K562 (cell line): ENCODE results near the gene KHDC3L. TPM values are rescaled to one million over a fixed set of nuclear protein-coding genes. Genes with fewer than 3 reads are reported as not detected.

Experiments
- ATAC-seq: fragments of 200-7000 bp; cut with Tn5 transposase; 3 replicates; pipeline ENCODE4 v1.9.1; 2020; ENCODE audit warnings: moderate library complexity
- BruUV-seq: library from RNA; stranded (reverse); fragments of 400-500 nt; replicated peaks from 2 replicates; lab custom pipeline; 2021; lab: Mats Ljungman, UMichigan
- CTCF ChIA-PET: fragments of 300-600 bp; formaldehyde crosslinking; extraction: SDS; loops from one replicate; lab custom pipeline; 2021; ENCODE audit warnings: low intra/inter-chr PET ratio; lab: Yijun Ruan, JAX
- POLR2A ChIA-PET: fragments of 300-600, 350-650 bp; sonication (Branson Sonifier 250); formaldehyde crosslinking; extraction: SDS; loops from one replicate; lab custom pipeline; 2021; ENCODE audit warnings: antibody characterized with exemption, inconsistent platforms; lab: Yijun Ruan, JAX
- DNase-seq, 4 experiments: peaks; one replicate each; pipeline versions ENCODE4 v3.0.0 to v3.0.0-alpha.2; 2011 to 2018; ENCODE audit warnings: low spot score in 3 of 4, mixed read lengths in 3 of 4; ENCODE audit errors: extremely low read depth in 1 of 4
- FAIRE-seq: peaks from 2 replicates; lab custom pipeline; 2011; peaks lifted over from hg19 to GRCh38; lab: Jason Lieb, UNC
- H2AFZ ChIP-seq: 2 replicates; pipeline ENCODE4 v1.6.0; 2011; ENCODE audit warnings: low read depth, low read length, control low read depth, inconsistent platforms
- H3K27ac ChIP-seq: fragments of 200-600 bp; 3 replicates; pipeline ENCODE4 v1.8.0; 2011; ENCODE audit warnings: low read depth, mild to moderate bottlenecking, control low read depth, inconsistent platforms, low read length, moderate library complexity, mixed read lengths; ENCODE audit errors: extremely low read depth
- H3K27me3 ChIP-seq, 2 experiments: fragments of 300-600 bp in 1 of 2; 2 replicates in 1 of 2; 3 replicates in 1 of 2; pipeline versions ENCODE4 v1.6.0 to v1.8.0; 2011; ENCODE audit warnings: inconsistent platforms in 2 of 2, low read length in 2 of 2, mild to moderate bottlenecking in 1 of 2, mixed read lengths in 1 of 2, moderate library complexity in 1 of 2; ENCODE audit not compliant: control insufficient read depth in 2 of 2, insufficient read depth in 2 of 2
- H3K36me3 ChIP-seq: fragments of 300-600 bp; 3 replicates; pipeline ENCODE4 v1.8.0; 2011; ENCODE audit warnings: mild to moderate bottlenecking, low read length, inconsistent platforms; ENCODE audit not compliant: control insufficient read depth, insufficient read depth
- H3K4me1 ChIP-seq, 2 experiments: fragments of 200-600 bp in 1 of 2; replicated peaks in 1 of 2; 2 replicates in 1 of 2; 3 replicates in 1 of 2; pipeline versions ENCODE4 v1.5.1 to v1.8.0; 2011; ENCODE audit warnings: inconsistent platforms in 2 of 2, low read length in 2 of 2, mild to moderate bottlenecking in 1 of 2, mixed read lengths in 1 of 2, moderate library complexity in 1 of 2; ENCODE audit not compliant: control insufficient read depth in 2 of 2, insufficient read depth in 2 of 2
- H3K4me2 ChIP-seq: 2 replicates; pipeline ENCODE4 v1.6.1; 2011; ENCODE audit warnings: low read length, control low read depth, inconsistent platforms, mixed read lengths; ENCODE audit not compliant: insufficient read depth
- H3K4me3 ChIP-seq: fragments of 200-600 bp; sonication (generic), shearing (Covaris generic); 2 replicates; pipeline ENCODE4 v1.5.1; 2016; ENCODE audit warnings: control low read depth, inconsistent platforms
- H3K79me2 ChIP-seq: fragments of 200-600 bp; 3 replicates; pipeline ENCODE4 v1.8.0; 2011; ENCODE audit warnings: low read length, inconsistent platforms; ENCODE audit not compliant: control insufficient read depth, insufficient read depth
- H3K9ac ChIP-seq, 2 experiments: 2 replicates each; pipeline versions ENCODE4 v1.6.0 to v1.6.1; 2011; ENCODE audit warnings: low read depth in 2 of 2, low read length in 2 of 2, control low read depth in 1 of 2, inconsistent platforms in 1 of 2, mild to moderate bottlenecking in 1 of 2, mixed read lengths in 1 of 2; ENCODE audit not compliant: insufficient read depth in 1 of 2
- H3K9me1 ChIP-seq: one replicate; pipeline ENCODE4 v1.6.0; 2011; ENCODE audit warnings: inconsistent platforms, mild to moderate bottlenecking, low read length, moderate library complexity; ENCODE audit not compliant: control insufficient read depth, insufficient read depth
- H3K9me3 ChIP-seq: replicated peaks from 2 replicates; pipeline ENCODE4 v1.5.1; 2011; ENCODE audit warnings: low read depth, low read length, inconsistent platforms; ENCODE audit not compliant: control insufficient read depth, insufficient read depth
- H4K20me1 ChIP-seq: replicated peaks from 2 replicates; pipeline ENCODE4 v1.6.1; 2011; ENCODE audit warnings: low read length, inconsistent platforms, mixed read lengths; ENCODE audit not compliant: control insufficient read depth, insufficient read depth
- LARP7 ChIP-seq: fragments of 450-650 bp; IDR thresholded peaks from 2 replicates; pipeline ENCODE4 v1.6.1; 2016
- PRPF4 ChIP-seq: fragments of 200-400 bp; formaldehyde crosslinking; IDR thresholded peaks from one replicate; pipeline ENCODE4 v1.6.1; 2017; ENCODE audit warnings: low read length, low read depth, mild to moderate bottlenecking; ENCODE audit not compliant: insufficient read depth, poor library complexity, severe bottlenecking
- whole genome bisulfite sequencing: fragments of 100-300 bp; shearing (Covaris generic); methylation state at CpG from one replicate; pipeline ENCODE4 v1.1.6; 2016; ENCODE audit warnings: low coverage, mixed read lengths; ENCODE audit not compliant: insufficient coverage; ENCODE audit errors: missing lambda C conversion rate; 5-methylcytosine and 5-hydroxymethylcytosine counted together
- in situ Hi-C: fragments of 300-500 bp; cut with MboI; formaldehyde crosslinking; loops from 4 replicates; pipeline ENCODE4 v1.15.0; 2018; ENCODE audit warnings: inconsistent platforms, mixed read lengths
- intact Hi-C: fragments of 100-400 bp; cut with micrococcal nuclease; formaldehyde crosslinking; loops from 2 replicates; pipeline ENCODE4 v1.14.2; 2022
- polyA plus RNA-seq, 8 experiments: library from polyadenylated mRNA; depleted of rRNA in 4 of 8; stranded (reverse) in 5 of 8; unstranded in 3 of 8; fragments of >200 nt; fragmentation: Nextera tagmentation in 2 of 8; fragmentation: Illumina TruSeq in 1 of 8; extraction: Ambion mirVana in 2 of 8; extraction: Trizol in 1 of 8; gene quantifications; 2 replicates each; pipeline versions ENCODE4 v1.2.1 to v1.2.3, GENCODE V29; 2011 to 2014; ENCODE audit warnings: inconsistent platforms in 1 of 8, missing spikeins in 1 of 8
- total RNA-seq, 7 experiments: library from RNA; depleted of rRNA in 6 of 7; stranded (reverse); fragments of >200 nt in 6 of 7; fragmentation: Illumina TruSeq in 2 of 7; extraction: Trizol in 2 of 7; gene quantifications; 2 replicates each; pipeline versions ENCODE4 v1.2.1 to v1.2.3, GENCODE V29; 2011 to 2021; ENCODE audit warnings: low replicate concordance in 1 of 7
- TF ChIP-seq, protein P1 (sequence below): sonication (generic); formaldehyde crosslinking; IDR thresholded peaks from 2 replicates; pipeline ENCODE4 v1.8.0; 2022; ENCODE audit warnings: missing genetic modification reagents, mild to moderate bottlenecking, borderline replicate concordance

KHDC3L gene
- total and polyA plus RNA-seq, 9 of the 15 experiments (the other 6 are each of a cell fraction or from before 2014, with no cell fraction given) = not detected

DNA sequence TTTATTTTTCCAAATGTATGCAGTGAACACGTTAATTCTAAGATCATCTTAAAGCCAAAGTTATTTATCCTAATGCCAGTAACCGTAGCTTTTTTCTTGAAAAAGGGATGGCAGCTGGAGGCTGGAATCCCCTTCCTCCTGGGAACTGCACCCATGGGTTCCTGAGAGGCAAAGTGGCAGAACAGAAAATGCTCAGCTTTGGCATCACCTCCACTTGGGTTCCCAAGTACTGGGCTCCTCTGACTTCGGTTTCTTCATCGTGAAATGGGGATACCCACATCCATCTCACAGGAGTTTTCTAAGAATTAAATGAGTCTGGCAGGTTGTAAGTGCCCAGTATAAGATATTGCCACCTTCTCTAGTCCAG lies 26.0 kb downstream of the KHDC3L start:
- Histone ChIP-seq H3K9ac (peak overlapping the region; percentile 88 to 92; a peak in 3 of 4 replicates), H3K4me2 (peak overlapping the region; percentile 87), H3K4me1 (peaks cover 7 to 8% of the 10 kb centered on the region in 2 experiments), H2AFZ (peak overlapping the region; percentile 99), H3K9me3 (no peaks in the 10 kb centered on the region), H4K20me1 (no peaks in the 10 kb centered on the region), H3K79me2 (no peaks in the 10 kb centered on the region), H3K9me1 (no peaks in the 10 kb centered on the region), H3K27me3 (no peaks in the 10 kb centered on the region), H3K36me3 (no peaks in the 10 kb centered on the region), H3K27ac (no peak overlapping the region), H3K4me3 (peak overlapping the region; percentile 57)
- in situ Hi-C loops (no loop called here), intact Hi-C loops (loop anchor here (2.0 to 5.0 kb wide), 3 partner anchors 61 to 104 kb away; partner anchors contain the start of gene MTO1)
- ChIA-PET POLR2A (interaction anchor here (1.0 to 2.6 kb wide), 7 partner anchors 11 to 128 kb away, joined by 3 to 21 read pairs (median 4); partner anchors contain the start of gene MTO1), CTCF (interaction anchor here (0.7 to 1.2 kb wide), 2 partner anchors 103 to 975 kb away, joined by 3 to 4 read pairs; no protein-coding TSS in a partner anchor)
- DNase-seq = no peak
- no peak for FAIRE-seq
- BruUV-seq = no TSS peak
- ATAC-seq = peak; percentile 16
- 19% methylated on average over 4 of the region's 4 CpGs for WGBS
- TF ChIP-seq PRPF4 (no peak), LARP7 (no peak)
- TF ChIP-seq, protein P1, sequence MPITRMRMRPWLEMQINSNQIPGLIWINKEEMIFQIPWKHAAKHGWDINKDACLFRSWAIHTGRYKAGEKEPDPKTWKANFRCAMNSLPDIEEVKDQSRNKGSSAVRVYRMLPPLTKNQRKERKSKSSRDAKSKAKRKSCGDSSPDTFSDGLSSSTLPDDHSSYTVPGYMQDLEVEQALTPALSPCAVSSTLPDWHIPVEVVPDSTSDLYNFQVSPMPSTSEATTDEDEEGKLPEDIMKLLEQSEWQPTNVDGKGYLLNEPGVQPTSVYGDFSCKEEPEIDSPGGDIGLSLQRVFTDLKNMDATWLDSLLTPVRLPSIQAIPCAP (CRISPR knock-in tag) = no peak
